Islet of Langerhans (tissue), 1 donor: Measurements from ENCODE around the gene LHX3.

Experiments
- FAIRE-seq: peaks from one replicate; lab custom pipeline; 2011; peaks lifted over from hg19 to GRCh38; lab: Jason Lieb, UNC

Gene LHX3

GRCh38 chr9:136192289-136193126 is 12.4 kb downstream of the LHX3 start:
- no peak for FAIRE-seq

- no peak for FAIRE-seq
These were observed 13.0 kb downstream of the LHX3 start for GRCh38 chr9:136191960-136192286.

- FAIRE-seq = no peak
These were observed 13.6 kb downstream of the LHX3 start for GRCh38 chr9:136191099-136191959.

GRCh38 chr9:136190656-136191055 is 14.3 kb downstream of the LHX3 start:
- FAIRE-seq = no peak

- FAIRE-seq = no peak
These were observed 14.7 kb downstream of the LHX3 start for GRCh38 chr9:136190237-136190601.

DNA sequence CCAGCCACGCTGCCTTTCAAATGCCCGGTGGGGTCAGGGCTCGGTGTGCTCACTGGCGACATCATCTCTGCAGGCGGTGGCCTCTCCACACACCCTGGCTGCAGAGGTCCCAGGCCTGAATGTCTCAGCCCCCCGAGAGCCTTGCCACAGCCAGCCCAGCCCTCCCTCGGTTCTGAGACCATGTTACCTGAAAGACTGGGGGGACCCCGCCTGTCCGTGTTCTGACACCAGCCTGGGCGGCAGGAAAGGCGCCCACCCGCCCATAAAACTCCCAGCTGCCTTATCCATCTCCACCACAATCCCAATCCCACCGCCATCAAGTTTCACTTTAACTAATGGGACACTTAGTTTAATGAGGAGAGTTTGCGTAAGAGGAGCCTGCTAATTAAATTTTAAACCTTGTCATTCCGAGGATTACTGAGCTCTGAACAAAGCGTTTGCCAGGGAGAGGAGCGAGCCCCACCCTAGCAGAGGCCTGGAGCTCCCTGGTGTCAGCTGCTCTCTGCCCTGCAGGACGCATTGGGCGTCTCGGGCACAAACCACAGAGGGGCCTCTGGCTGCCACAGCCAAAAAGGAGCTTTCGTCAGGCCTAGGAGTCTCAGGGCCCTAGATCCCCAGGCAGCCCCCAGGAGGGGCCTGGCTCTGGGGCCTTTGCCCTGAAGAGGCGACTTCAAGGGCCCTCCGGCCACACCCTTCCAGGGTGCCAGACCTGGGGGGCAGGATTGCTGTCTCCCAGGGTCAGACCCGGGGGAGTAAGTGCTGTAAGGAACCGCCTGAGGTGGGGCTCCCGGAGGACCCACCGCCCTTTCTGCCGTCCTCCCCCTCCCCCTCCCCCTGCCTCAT is 15.3 kb downstream of the LHX3 start:
- no peak for FAIRE-seq

- no peak for FAIRE-seq
These were observed 17.0 kb downstream of the LHX3 start for GRCh38 chr9:136187683-136188586.

DNA sequence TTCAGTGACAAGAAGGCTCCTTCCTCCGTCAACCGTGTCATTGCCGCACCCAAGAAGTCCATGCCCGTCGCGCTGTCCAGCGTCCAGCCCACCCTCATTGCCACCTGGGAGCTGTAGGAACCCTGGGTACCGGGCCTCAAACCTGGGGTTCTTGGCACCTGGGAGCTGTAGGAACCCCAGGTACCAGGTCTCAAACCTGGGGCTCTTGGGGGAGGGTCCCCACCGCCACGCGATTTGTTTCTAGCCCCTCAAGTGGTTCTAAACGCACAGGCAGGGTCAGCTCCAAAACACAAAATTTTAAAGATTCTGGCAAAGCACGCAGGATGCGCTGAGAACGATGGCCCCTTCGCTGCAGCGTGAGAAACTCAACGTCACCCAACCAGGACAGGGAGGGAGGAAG is 17.7 kb downstream of the LHX3 start:
- no peak for FAIRE-seq

DNA sequence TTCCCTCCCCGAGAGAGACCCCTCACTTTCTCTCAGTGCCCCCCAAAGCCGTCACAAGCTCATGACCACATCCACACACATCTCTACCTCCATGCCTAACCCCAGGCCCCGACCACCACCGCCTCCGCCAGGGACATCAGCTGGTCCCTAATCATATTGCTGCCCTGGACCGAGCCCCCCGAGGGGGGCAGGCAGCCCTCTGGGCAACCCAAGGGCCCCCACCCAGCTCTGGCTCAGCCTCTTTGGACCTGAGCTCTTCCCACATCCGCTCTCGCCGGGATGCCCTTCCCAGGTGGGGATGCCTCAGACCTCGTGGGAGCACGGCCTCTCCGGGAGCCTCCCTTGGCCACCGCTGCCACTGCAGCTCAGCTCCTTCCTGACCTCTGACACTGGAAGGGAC is 18.5 kb downstream of the LHX3 start:
- FAIRE-seq = no peak

DNA sequence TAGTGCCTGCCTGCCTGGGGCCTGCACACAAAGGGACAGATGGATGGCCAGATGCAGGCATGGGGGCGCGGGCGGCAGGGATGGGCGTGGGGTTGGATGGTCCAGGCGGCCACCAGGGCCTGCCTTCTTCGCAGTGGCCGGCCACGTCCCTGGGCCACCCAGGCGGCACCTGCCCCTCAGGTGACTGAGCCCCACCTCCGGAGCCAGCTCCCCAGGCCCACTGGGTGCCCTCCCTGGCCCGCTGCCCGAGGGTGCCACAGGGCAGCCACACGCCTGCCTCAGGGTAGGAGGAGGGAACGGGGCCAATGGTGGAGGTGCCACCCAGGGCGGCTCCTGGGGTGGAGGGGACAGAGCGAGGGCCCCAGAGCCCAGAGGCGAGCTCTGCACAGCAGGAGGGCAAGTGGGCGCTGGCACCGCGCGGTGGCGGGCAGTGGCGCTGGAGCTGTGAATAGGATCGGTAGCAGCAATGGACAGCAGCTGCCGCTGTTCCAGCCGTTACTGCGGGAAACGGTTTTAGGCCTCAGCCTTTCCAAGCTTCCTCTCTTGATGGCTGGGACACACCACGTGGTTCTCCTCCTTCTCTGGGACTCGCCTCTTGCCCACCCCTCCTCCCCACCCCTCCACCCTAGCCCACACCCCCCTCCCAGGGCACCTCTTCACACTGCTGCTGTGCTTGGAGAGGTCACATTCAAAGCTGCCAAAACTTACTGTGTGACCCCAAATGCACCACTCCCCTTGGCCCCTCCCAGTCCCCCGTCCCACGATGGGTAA is 19.1 kb downstream of the LHX3 start:
- no peak for FAIRE-seq

DNA sequence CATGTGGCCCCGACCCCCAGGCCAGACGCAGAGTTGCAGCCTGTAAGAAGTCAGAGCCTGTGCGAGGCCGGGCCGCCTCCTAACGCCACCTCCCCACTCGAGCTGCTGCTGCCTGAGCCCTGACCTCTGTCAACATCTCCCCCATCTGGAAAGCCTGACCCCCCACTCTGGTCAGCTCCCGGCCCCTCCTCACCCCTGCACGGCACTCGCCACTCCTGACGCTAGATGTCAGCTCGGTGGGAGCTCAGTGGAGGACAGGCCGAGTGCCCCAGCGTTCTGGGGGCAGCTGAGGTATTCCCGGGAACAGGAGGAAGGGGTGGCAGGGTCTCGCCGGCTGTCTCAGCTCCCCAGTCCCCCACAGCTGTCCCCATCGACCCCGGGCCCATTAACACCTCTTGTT is 19.9 kb downstream of the LHX3 start:
- FAIRE-seq = no peak

- FAIRE-seq = no peak
These were observed 22.0 kb downstream of the LHX3 start for GRCh38 chr9:136182850-136183422.

- no peak for FAIRE-seq
These were observed 22.5 kb downstream of the LHX3 start for GRCh38 chr9:136182420-136182787.

DNA sequence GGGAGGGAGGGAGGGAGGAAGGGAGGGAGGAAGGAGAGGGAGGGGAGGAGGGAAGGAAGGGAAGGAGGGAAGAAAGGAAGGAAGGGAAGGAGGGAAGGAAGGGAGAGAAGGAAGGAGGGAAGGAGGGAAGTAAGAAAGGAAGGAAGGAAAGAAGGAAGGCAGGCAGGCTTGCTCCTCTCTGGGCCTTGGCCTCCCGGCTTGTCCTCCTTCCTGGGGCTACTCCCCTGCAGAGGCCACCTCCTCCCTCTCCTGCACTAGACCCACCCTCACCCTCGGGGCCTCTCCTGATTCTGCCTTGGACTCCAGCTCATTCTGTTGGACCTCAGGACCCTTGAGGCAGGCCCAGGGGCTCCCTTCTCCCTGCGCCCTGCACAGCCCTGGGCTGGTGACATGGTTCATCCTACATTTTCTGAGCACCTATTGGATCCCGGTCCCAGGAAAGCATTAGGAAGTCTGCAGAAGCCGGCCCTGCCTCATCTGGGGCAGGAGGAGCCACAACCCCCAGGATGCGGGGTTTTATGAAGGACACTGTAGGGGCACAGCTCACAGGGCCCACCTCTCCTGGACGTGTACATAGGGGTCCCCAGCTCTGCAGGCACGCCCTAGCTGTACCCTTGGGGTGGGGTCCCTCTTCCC is 23.0 kb downstream of the LHX3 start:
- FAIRE-seq = no peak

DNA sequence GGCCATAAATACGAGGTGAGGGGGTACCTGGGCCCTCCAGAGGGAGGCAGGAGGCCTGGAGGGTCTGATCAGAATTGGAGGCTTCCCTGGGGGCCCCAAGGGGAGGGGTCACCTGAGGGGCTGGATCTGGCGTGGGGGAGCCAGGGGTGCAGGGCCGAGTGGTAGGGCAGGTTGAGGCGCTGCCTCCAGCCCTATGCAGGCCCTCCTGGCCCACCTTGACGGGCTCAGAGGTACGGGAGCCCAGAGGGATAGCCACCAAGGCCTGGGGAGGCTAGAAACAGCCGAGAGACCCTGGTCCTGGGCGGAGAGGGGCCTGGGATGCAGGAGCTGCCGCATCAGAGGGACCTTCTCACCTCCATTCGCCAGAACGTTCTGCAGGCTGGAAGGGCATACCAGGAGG is 24.3 kb downstream of the LHX3 start:
- no peak for FAIRE-seq

GRCh38 chr9:136179761-136180160 is 25.2 kb downstream of the LHX3 start:
- FAIRE-seq = no peak

- no peak for FAIRE-seq
These were observed 25.8 kb downstream of the LHX3 start for GRCh38 chr9:136179101-136179616.

GRCh38 chr9:136178773-136179075 is 26.2 kb downstream of the LHX3 start:
- FAIRE-seq = no peak

DNA sequence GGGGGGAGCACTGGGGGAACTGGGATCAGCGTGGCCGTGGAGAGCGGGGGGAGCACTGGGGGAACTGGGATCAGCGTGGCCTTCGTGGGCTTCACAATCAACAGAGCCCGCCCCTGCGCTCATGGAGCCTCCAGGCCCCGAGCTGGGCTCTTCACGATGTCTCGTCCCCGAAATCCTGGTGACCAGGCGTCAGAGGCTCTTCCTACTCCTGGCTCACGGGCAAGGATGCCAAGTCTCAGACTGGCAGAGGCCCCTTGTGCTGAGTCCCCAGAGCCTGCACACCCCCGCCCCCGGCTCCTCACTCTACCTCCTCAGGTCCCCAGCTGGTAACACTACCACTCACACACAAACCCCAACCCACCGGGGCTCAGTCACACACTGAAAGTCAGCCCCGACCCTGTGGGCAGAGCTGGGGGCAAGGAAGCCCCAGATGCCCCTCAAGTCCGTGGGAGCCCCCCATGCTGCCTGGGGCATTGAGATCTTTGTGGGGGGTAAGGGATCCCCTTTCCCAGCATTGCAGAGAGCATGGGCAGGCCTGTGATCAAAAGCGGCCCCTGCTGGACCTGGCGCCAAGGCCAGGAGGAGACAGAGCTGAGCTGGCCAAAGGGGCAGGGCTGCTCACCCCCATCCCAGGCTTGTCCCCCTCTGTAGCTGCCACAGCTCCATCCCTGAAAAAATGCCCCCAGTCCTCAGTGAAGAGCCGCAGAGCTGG is 26.7 kb downstream of the LHX3 start:
- FAIRE-seq = no peak
